Glutamatergic neuron (in vitro differentiated cells): ENCODE results near the gene CERKL. TPM values are rescaled to one million over a fixed set of nuclear protein-coding genes. Genes with fewer than 3 reads are reported as not detected.

Source experiments
- DNase-seq: peaks from one replicate; pipeline ENCODE4 v3.0.0; 2022
- H3K27ac Mint-ChIP-seq: one replicate; pipeline ENCODE4 v1.8.0; 2020; ENCODE audit warnings: mild to moderate bottlenecking, mixed read lengths, inconsistent platforms; ENCODE audit not compliant: unreplicated experiment
- H3K27me3 Mint-ChIP-seq: one replicate; pipeline ENCODE4 v1.8.0; 2020; ENCODE audit warnings: mild to moderate bottlenecking, moderate library complexity, mixed read lengths, inconsistent platforms; ENCODE audit not compliant: unreplicated experiment
- H3K36me3 Mint-ChIP-seq: one replicate; pipeline ENCODE4 v1.8.0; 2020; ENCODE audit warnings: mild to moderate bottlenecking, mixed read lengths, inconsistent platforms; ENCODE audit not compliant: unreplicated experiment
- H3K4me1 Mint-ChIP-seq: one replicate; pipeline ENCODE4 v1.8.0; 2020; ENCODE audit warnings: mild to moderate bottlenecking, low read depth, mixed read lengths, inconsistent platforms; ENCODE audit not compliant: unreplicated experiment
- H3K4me3 Mint-ChIP-seq: one replicate; pipeline ENCODE4 v1.8.0; 2020; ENCODE audit warnings: mild to moderate bottlenecking, mixed read lengths, inconsistent platforms; ENCODE audit not compliant: unreplicated experiment
- H3K9me3 Mint-ChIP-seq: one replicate; pipeline ENCODE4 v1.8.0; 2020; ENCODE audit warnings: mild to moderate bottlenecking, moderate library complexity, mixed read lengths, inconsistent platforms; ENCODE audit not compliant: unreplicated experiment
- CTCF ChIP-seq: fragments of 200-600 bp; sonication (generic); IDR thresholded peaks from one replicate; pipeline ENCODE4 v1.5.0; 2021; ENCODE audit not compliant: partially characterized antibody, unreplicated experiment
- total RNA-seq: library from RNA; stranded (reverse); fragmentation: NEBNext Ultra II Directional; extraction: Animal tissue kit (Norgen Biotek cat#: 25700); gene quantifications from one replicate; pipeline ENCODE4 v1.2.1, GENCODE V29; 2021; ENCODE audit not compliant: unreplicated experiment

Gene CERKL
- total RNA-seq, 1 donor from 2014 or later, result 5.7 TPM

- no peak for TF ChIP-seq CTCF
Observed at GRCh38 chr2:181542170-181542569, 114.7 kb downstream of the CERKL start.

GRCh38 chr2:181540421-181540820 is 116.5 kb downstream of the CERKL start:
- Mint-ChIP-seq H3K27ac (no peak overlapping the region), H3K4me3 (no peak overlapping the region), H3K36me3 (peaks cover 14% of the 10 kb centered on the region), H3K27me3 (no peaks in the 10 kb centered on the region), H3K9me3 (no peaks in the 10 kb centered on the region), H3K4me1 (no peaks in the 10 kb centered on the region)
- TF ChIP-seq CTCF, result no peak
- DNase-seq, result no peak

More at GRCh38 chr2:181542170-181542569, 114.7 kb downstream of the CERKL start:
- H3K36me3 Mint-ChIP-seq, result peaks cover 18% of the 10 kb centered on the region
- H3K4me1 Mint-ChIP-seq, result no peaks in the 10 kb centered on the region
- no peaks in the 10 kb centered on the region for H3K27me3 Mint-ChIP-seq
- no peak for DNase-seq
- no peaks in the 10 kb centered on the region for H3K9me3 Mint-ChIP-seq
- H3K27ac Mint-ChIP-seq, result no peak overlapping the region
- no peak overlapping the region for H3K4me3 Mint-ChIP-seq

- no peaks in the 10 kb centered on the region for H3K9me3 Mint-ChIP-seq
- no peak overlapping the region for H3K4me3 Mint-ChIP-seq
- no peak overlapping the region for H3K27ac Mint-ChIP-seq
- DNase-seq, result no peak
- H3K36me3 Mint-ChIP-seq, result peaks cover 12% of the 10 kb centered on the region
- no peaks in the 10 kb centered on the region for H3K4me1 Mint-ChIP-seq
- H3K27me3 Mint-ChIP-seq, result no peaks in the 10 kb centered on the region
- no peak for TF ChIP-seq CTCF
Observed at GRCh38 chr2:181536730-181537129, 120.2 kb downstream of the CERKL start.

GRCh38 chr2:181528441-181528840 is 128.5 kb downstream of the CERKL start:
- TF ChIP-seq CTCF, result no peak
- no peaks in the 10 kb centered on the region for H3K9me3 Mint-ChIP-seq

GRCh38 chr2:181527058-181527457 is 129.8 kb downstream of the CERKL start:
- H3K9me3 Mint-ChIP-seq, result no peaks in the 10 kb centered on the region
- H3K4me1 Mint-ChIP-seq, result no peaks in the 10 kb centered on the region
- H3K27ac Mint-ChIP-seq, result no peak overlapping the region
- H3K4me3 Mint-ChIP-seq, result no peak overlapping the region
- H3K27me3 Mint-ChIP-seq, result no peaks in the 10 kb centered on the region
- no peak for TF ChIP-seq CTCF
- DNase-seq, result no peak
- H3K36me3 Mint-ChIP-seq, result no peaks in the 10 kb centered on the region

More at GRCh38 chr2:181528441-181528840, 128.5 kb downstream of the CERKL start:
- no peak overlapping the region for H3K4me3 Mint-ChIP-seq
- H3K27ac Mint-ChIP-seq, result no peak overlapping the region
- no peaks in the 10 kb centered on the region for H3K27me3 Mint-ChIP-seq
- H3K36me3 Mint-ChIP-seq, result no peaks in the 10 kb centered on the region
- no peak for DNase-seq
- no peaks in the 10 kb centered on the region for H3K4me1 Mint-ChIP-seq
